NCI-H748 treated with DMSO at 0.1 percent for 48 hours (cell line): Measurements from ENCODE around the gene KRT73.

Source experiments
- DNase-seq: peaks from one replicate; lab custom pipeline; 2025; lab: John Stamatoyannopoulos, UW

KRT73 gene

DNA sequence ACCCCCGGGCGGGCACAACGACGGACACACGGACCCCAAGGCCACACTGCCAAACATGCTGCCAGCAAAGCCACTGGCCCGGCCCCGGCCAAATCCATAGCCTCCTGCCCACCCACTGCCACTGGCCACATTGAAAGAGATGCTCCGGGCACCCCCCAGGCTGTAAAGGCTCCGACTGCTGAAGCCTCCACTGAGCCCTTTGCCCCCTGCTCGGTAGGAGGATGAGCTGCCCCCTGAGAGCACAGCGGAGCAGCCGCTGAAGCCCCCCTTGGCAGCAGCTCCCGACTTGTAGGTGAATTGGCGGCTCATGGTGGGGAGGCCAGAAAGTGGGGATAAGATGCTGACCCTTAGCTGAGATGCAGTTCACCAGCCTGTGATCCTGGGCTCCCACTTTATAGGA is at the start of gene KRT73:
Gene KRT73, minus strand, starts transcription at position 344 of the 400 bp plus-strand sequence. Its CDS starts 35 bp downstream, at position 309.
- DNase-seq = no peak

DNA sequence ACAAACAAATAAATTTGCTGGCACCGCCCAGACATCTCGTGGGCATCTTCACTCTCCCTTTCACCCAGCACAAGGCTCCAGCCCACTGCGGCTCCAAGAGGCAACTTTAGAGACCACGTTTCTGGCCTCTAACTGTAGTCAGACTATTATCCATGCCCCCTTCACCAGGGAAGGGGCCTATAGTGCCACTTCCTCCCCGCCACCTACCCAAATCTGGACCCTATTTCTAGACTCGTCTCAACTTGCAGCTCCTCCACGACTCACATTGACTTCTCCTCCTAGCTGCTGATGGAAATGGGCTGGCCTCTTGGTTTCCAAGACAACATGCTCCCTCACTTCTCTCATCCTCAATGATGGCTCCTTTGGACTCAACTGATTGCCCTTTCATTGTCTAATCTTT is 49.6 kb upstream of the KRT73 start:
- no peak for DNase-seq

- DNase-seq = no peak
Observed at GRCh38 chr12:52667509-52667908, 49.1 kb upstream of the KRT73 start.

DNA sequence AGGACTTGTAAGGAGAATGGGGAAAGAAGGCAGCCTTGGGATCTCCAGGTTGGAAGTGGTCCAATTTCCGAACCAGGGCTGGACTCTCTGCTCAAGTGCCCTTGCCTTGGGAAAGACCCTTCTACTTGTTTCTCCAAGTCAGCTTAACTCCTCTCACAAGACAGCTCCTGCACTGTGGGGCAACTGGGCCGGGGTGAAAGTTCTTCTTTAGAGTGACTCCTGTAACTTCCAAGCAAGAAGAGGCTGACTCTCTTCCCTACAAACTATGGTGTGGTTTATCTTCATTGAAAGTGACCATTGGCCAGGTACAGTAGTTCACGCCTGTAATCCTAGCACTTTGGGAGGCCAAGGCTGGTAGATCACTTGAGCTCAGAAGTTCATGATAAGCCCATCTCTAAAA is 48.1 kb upstream of the KRT73 start:
- DNase-seq = no peak

DNA sequence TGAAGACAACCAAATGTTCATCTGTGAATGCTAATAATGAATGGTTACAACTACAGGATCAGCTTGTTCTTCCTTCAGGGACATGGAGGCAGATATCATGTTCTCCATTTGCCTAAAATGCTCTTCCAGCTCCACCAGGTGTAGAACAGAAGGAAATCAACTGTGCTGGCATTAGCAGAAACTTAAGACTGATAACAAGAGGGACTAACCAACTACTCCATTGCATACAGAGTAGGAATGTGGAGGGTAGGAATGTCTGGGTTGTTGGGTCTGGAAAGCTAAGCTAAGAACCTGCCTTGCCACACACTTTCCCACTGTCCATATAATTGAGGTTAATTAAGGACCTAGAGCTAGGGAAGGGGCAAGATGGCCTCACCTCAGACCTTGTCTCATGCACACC is 45.1 kb upstream of the KRT73 start:
- no peak for DNase-seq

GRCh38 chr12:52662918-52663229 is 44.5 kb upstream of the KRT73 start:
- no peak for DNase-seq

GRCh38 chr12:52662093-52662917 is 43.9 kb upstream of the KRT73 start:
- DNase-seq = no peak

GRCh38 chr12:52661668-52662067 is 43.3 kb upstream of the KRT73 start:
- no peak for DNase-seq

DNA sequence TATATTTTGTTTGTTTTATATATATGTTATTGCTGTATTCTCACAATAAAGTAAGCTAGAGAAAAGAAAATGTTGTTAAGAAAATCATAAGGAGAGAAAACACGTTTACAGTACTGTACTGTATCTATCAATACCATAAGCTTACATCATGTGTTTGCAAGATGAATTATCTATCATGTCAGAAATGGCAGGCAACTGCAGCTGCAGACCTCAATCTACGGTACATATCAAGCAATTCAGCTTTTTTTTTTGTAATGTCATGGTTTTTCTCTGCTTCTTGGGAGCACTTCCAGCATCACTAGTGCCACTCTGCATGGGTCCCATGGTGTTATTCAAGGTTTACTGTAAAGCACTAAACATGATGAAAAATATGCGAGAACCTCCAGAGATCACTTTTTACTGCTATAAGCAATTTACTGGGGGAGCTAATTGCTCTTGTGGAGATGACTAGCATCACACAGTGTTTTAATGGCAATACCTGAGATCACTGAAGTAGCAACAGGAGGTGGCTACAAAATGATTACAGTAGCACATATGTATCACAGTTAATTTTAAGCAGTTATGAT is 42.7 kb upstream of the KRT73 start:
- DNase-seq = no peak

GRCh38 chr12:52659951-52660350 is 41.6 kb upstream of the KRT73 start:
- DNase-seq = no peak

GRCh38 chr12:52659395-52659794 is 41.0 kb upstream of the KRT73 start:
- DNase-seq = no peak

- DNase-seq = no peak
Observed at GRCh38 chr12:52658196-52658595, 39.8 kb upstream of the KRT73 start.

DNA sequence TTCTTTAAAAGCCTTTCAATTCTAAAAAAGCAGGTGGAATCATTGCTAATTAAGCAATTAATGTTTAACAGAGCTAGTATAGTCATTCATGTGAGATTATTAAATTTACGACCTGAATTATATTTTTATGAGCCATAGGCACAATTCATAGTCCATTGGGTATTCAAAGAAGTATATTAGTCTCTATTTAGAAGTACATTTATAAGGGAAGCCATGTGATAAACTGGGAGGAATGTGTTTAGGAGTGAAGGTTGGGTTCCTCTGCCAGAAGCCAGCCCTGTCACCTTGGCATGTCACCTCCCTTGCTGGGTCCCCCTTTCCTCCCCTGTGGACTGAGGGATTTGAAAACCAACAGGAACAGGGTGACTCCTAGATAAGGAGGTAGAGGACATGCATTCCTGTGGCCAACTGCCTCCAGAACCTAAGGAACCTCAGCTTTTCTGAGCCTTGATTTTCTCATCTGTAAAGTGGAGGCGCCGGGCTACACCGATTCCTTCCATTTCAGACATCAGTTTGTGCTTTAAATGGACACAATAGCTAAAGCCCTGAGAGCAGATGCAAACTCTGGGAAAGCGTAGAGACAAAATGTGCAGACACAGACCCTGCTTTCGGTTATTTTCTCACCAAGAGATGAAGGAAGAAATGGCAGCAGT is 39.0 kb upstream of the KRT73 start:
- no peak for DNase-seq

DNA sequence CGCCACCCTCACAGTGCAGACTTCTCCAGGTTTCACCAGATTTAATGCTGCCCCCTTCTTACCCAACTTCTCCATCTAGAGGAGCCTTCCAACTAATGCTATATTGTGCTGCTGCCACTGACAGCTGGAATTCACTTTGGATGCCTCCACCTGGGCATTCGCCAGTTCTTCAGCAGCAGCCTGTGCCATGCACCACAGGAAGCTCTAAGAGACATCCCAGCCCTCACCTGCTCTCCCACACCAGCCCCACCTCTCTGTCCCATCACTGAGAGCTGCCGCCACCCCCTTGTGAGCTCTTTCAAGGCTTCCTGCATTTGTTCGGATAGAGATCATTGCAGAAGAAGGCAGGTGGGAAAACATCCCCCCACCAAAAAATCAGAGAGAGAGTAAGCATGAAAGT is 38.3 kb upstream of the KRT73 start:
- DNase-seq = no peak

GRCh38 chr12:52655720-52656124 is 37.4 kb upstream of the KRT73 start:
- DNase-seq = no peak

GRCh38 chr12:52655251-52655650 is 36.9 kb upstream of the KRT73 start:
- no peak for DNase-seq

GRCh38 chr12:52651726-52652261 is 33.4 kb upstream of the KRT73 start, which contains the start of gene KRT2:
KRT2 (minus strand) TSS chr12:52652211; CDS start chr12:52652142, 69 bp downstream.
- DNase-seq = no peak

GRCh38 chr12:52650520-52651081 is 32.2 kb upstream of the KRT73 start:
- DNase-seq = no peak

DNA sequence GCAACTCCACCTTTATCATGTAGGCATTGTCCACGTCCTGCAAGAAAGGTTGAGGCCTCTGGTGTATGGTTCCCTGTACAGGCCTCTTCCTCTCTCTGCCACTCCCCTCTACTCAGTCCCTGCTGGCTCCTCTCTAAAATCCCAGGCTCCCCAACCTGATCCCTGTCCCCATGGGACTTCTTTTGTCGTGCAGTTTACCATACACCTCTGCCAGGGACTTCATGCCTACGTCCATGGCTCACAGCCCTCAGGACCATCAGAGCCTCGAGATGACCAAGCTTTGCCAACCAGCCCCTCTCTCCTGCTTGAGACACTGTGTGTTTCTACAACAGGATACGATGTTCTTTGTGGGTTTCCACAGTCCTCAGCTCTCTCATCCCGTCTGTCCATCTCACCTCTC is 30.7 kb upstream of the KRT73 start:
- no peak for DNase-seq

DNA sequence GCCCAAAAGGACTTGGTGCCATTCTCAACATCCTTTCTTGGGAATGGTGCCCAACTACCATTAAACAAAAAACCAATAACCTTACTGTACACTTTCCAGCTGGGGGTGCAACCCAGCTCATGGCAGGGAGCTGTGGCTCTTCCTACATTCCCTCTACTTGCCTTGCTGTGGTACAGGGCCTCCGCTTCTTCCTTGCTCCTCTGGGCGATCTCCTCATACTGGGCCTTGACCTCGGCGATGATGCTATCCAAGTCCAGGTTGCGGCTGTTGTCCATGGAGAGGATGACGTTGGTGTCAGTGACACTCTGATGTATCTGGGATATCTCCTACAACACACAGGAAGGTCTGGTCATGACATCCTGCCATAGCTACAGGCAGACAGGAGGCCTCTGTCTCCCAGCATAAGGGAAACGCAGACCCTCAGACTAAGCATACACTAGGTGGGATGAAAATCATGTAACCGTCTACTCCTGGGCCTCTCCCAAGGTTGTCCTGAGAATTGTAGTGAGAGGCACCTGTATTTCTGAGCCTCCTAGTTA is 29.7 kb upstream of the KRT73 start:
- DNase-seq = no peak

DNA sequence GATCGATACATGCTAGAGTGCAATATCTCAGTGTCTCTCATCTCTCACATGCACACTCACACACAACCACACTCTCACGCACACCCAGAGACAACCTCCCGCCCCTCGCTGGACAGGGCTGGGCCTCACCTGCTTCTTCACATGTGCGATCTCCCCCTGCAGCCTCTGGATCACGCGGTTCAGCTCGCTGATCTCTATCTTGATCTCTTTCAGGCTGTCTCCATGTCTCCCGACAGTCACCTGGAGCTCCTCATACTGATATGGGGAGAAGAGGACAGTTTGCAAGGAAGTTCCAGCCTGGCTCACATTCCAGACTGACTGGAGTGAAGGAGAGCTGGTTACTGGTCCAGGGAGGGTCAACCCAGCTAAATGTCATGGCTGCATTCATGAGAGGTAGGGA is 29.2 kb upstream of the KRT73 start:
- DNase-seq = no peak

- DNase-seq = no peak
Observed at GRCh38 chr12:52646613-52647012, 28.3 kb upstream of the KRT73 start.
